ENCODE data around the gene CUX1. TPM values are rescaled to one million over a fixed set of nuclear protein-coding genes. Genes with fewer than 3 reads are reported as not detected.

CUX1 gene
- total RNA-seq, 1 donor from 2014 or later: 40.5 TPM

- TF ChIP-seq CTCF (IDR thresholded peaks at IDR 0.05; ENCODE audit: insufficient read depth, low read length, severe bottlenecking): no peak
- H3K36me3 ChIP-seq (ENCODE audit: control insufficient read depth, insufficient read depth, low read length): peaks cover 2% of the 10 kb centered on the region
- FAIRE-seq: no peak
These were observed 397.8 kb downstream of the CUX1 start for GRCh38 chr7:102215256-102215655.

GRCh38 chr7:102215711-102216110, 398.3 kb downstream of the CUX1 start:
- no peak for TF ChIP-seq CTCF (IDR thresholded peaks at IDR 0.05; ENCODE audit: insufficient read depth, low read length, severe bottlenecking)
- Histone ChIP-seq H3K36me3 (ENCODE audit: control insufficient read depth, insufficient read depth, low read length) (peaks cover 2% of the 10 kb centered on the region), H3K4me3 (ENCODE audit: low read depth, low read length) (no peak overlapping the region), H3K27me3 (ENCODE audit: control insufficient read depth, insufficient read depth, low read length) (no peaks in the 10 kb centered on the region)
- DNase-seq (ENCODE audit: low read depth) (no peak), FAIRE-seq (no peak)

More at GRCh38 chr7:102215256-102215655, 397.8 kb downstream of the CUX1 start:
- H3K27me3 ChIP-seq (ENCODE audit: control insufficient read depth, insufficient read depth, low read length): no peaks in the 10 kb centered on the region
- no peak overlapping the region for H3K4me3 ChIP-seq (ENCODE audit: low read depth, low read length)
- DNase-seq (ENCODE audit: low read depth): no peak

- DNase-seq (ENCODE audit: low read depth): no peak
- H3K4me3 ChIP-seq (ENCODE audit: low read depth, low read length): no peak overlapping the region
- no peaks in the 10 kb centered on the region for H3K27me3 ChIP-seq (ENCODE audit: control insufficient read depth, insufficient read depth, low read length)
- TF ChIP-seq CTCF (IDR thresholded peaks at IDR 0.05; ENCODE audit: insufficient read depth, low read length, severe bottlenecking): no peak
- H3K36me3 ChIP-seq (ENCODE audit: control insufficient read depth, insufficient read depth, low read length): no peaks in the 10 kb centered on the region
- peak; percentile 70 for FAIRE-seq
These were observed 399.3 kb downstream of the CUX1 start for GRCh38 chr7:102216573-102217314.

- FAIRE-seq (no peak), DNase-seq (ENCODE audit: low read depth) (no peak)
- H3K4me3 ChIP-seq (ENCODE audit: low read depth, low read length): no peak overlapping the region
- H3K27me3 ChIP-seq (ENCODE audit: control insufficient read depth, insufficient read depth, low read length): no peaks in the 10 kb centered on the region
- no peak for TF ChIP-seq CTCF (IDR thresholded peaks at IDR 0.05; ENCODE audit: insufficient read depth, low read length, severe bottlenecking)
- H3K36me3 ChIP-seq (ENCODE audit: control insufficient read depth, insufficient read depth, low read length): no peaks in the 10 kb centered on the region
These were observed 402.9 kb downstream of the CUX1 start for GRCh38 chr7:102220229-102220850.

GRCh38 chr7:102220960-102221800, 403.8 kb downstream of the CUX1 start:
- no peaks in the 10 kb centered on the region for H3K27me3 ChIP-seq (ENCODE audit: control insufficient read depth, insufficient read depth, low read length)
- no peak overlapping the region for H3K4me3 ChIP-seq (ENCODE audit: low read depth, low read length)
- TF ChIP-seq CTCF (IDR thresholded peaks at IDR 0.05; ENCODE audit: insufficient read depth, low read length, severe bottlenecking): no peak
- no peak for FAIRE-seq
- no peaks in the 10 kb centered on the region for H3K36me3 ChIP-seq (ENCODE audit: control insufficient read depth, insufficient read depth, low read length)
- peak; percentile 40 for DNase-seq (ENCODE audit: low read depth)
